K562 (cell line): ENCODE measurements around the gene LYSMD1. TPM values are rescaled to one million over a fixed set of nuclear protein-coding genes. Genes with fewer than 3 reads are reported as not detected.

ENCODE experiments used
- ADNP ChIP-seq: fragments of 200-800 bp; sonication (Bioruptor generic); IDR thresholded peaks from 2 replicates; pipeline ENCODE4 v1.6.1; 2016; ENCODE audit warnings: missing genetic modification characterization, missing compliant biosample characterization
- ARHGAP35 ChIP-seq: fragments of 450-650 bp; IDR thresholded peaks from 2 replicates; pipeline ENCODE4 v1.6.1; 2018; ENCODE audit not compliant: partially characterized antibody
- ARID3B ChIP-seq: fragments of 250-450 bp; sonication (Bioruptor Pico); IDR thresholded peaks from 2 replicates; pipeline ENCODE4 v1.4.0; 2020; ENCODE audit warnings: borderline replicate concordance
- CHAMP1 ChIP-seq: fragments of 450-650 bp; IDR thresholded peaks from 2 replicates; pipeline ENCODE4 v1.6.1; 2016; ENCODE audit warnings: mild to moderate bottlenecking
- DIDO1 ChIP-seq: fragments of 450-650 bp; IDR thresholded peaks from 2 replicates; pipeline ENCODE4 v1.6.1; 2016; ENCODE audit warnings: low read depth, missing biosample characterization, missing genetic modification characterization
- NFRKB ChIP-seq: fragments of 450-650 bp; IDR thresholded peaks from 2 replicates; pipeline ENCODE4 v1.6.1; 2016; ENCODE audit warnings: low read depth
- NFYB ChIP-seq: IDR thresholded peaks from 2 replicates; pipeline ENCODE4 v1.6.1; 2011; ENCODE audit warnings: mild to moderate bottlenecking, moderate library complexity; ENCODE audit not compliant: insufficient read length; ENCODE audit errors: extremely low read depth
- POLR2A ChIP-seq: fragments of 450-650 bp; conservative IDR thresholded peaks from 2 replicates; pipeline ENCODE4 v1.6.1; 2016
- PTRF ChIP-seq: fragments of 450-650 bp; IDR thresholded peaks from 2 replicates; pipeline ENCODE4 v1.6.1; 2016; ENCODE audit warnings: mild to moderate bottlenecking, missing genetic modification characterization, missing compliant biosample characterization
- SREBF2 ChIP-seq: sonication (generic); formaldehyde crosslinking; IDR thresholded peaks from 2 replicates; pipeline ENCODE4 v1.4.0; 2020; ENCODE audit warnings: mild to moderate bottlenecking, missing genetic modification reagents
- SRSF9 ChIP-seq: fragments of 200-400 bp; formaldehyde crosslinking; IDR thresholded peaks from 2 replicates; pipeline ENCODE4 v1.6.1; 2017; ENCODE audit warnings: low read depth, low read length, borderline replicate concordance
- TBL1XR1 ChIP-seq, 2 experiments: IDR thresholded peaks; 2 replicates each; pipeline ENCODE4 v1.6.1; 2012; ENCODE audit warnings: improper control_type of control experiment in 2 of 2, low read length in 2 of 2, mild to moderate bottlenecking in 1 of 2
- THAP7 ChIP-seq: fragments of 250-450 bp; sonication (Bioruptor Pico); IDR thresholded peaks from 2 replicates; pipeline ENCODE4 v1.5.0; 2021
- THRB ChIP-seq: fragments of 450-650 bp; formaldehyde crosslinking; conservative IDR thresholded peaks from 2 replicates; pipeline ENCODE4 v1.4.0; 2022; ENCODE audit warnings: mild to moderate bottlenecking, missing genetic modification characterization
- TRIM24 ChIP-seq, 2 experiments: fragments of 450-650 bp; IDR thresholded peaks; 2 replicates each; pipeline ENCODE4 v1.6.1; 2016
- TRIM25 ChIP-seq: fragments of 450-650 bp; IDR thresholded peaks from 2 replicates; pipeline ENCODE4 v1.7.0; 2016; ENCODE audit warnings: borderline replicate concordance
- ZFP30 ChIP-seq: fragments of 250-450 bp; sonication (Bioruptor Pico); IDR thresholded peaks from 2 replicates; pipeline ENCODE4 v1.8.0; 2022; ENCODE audit warnings: moderate library complexity, mild to moderate bottlenecking, inconsistent platforms, borderline replicate concordance
- ZNF23 ChIP-seq: fragments of 250-450 bp; sonication (Bioruptor Pico); IDR thresholded peaks from 2 replicates; pipeline ENCODE4 v1.4.0; 2020; ENCODE audit warnings: mild to moderate bottlenecking
- ZNF354B ChIP-seq: fragments of 250-450 bp; sonication (Bioruptor Pico); IDR thresholded peaks from 2 replicates; pipeline ENCODE4 v1.4.0; 2020
- ZNF586 ChIP-seq: fragments of 450-650 bp; formaldehyde crosslinking; conservative IDR thresholded peaks from 2 replicates; pipeline ENCODE4 v1.4.0; 2020; ENCODE audit warnings: mild to moderate bottlenecking, moderate library complexity
- ZNF695 ChIP-seq: fragments of 450-650 bp; formaldehyde crosslinking; IDR thresholded peaks from 2 replicates; pipeline ENCODE4 v1.4.0; 2020; ENCODE audit warnings: mild to moderate bottlenecking, moderate library complexity
- ZNF699 ChIP-seq: fragments of 250-450 bp; sonication (Bioruptor Pico); IDR thresholded peaks from 2 replicates; pipeline ENCODE4 v1.8.0; 2021; ENCODE audit warnings: mild to moderate bottlenecking, moderate library complexity; ENCODE audit not compliant: insufficient replicate concordance
- polyA plus RNA-seq, 8 experiments: library from polyadenylated mRNA; depleted of rRNA in 4 of 8; stranded (reverse) in 5 of 8; unstranded in 3 of 8; fragments of >200 nt; fragmentation: Nextera tagmentation in 2 of 8; fragmentation: Illumina TruSeq in 1 of 8; extraction: Ambion mirVana in 2 of 8; extraction: Trizol in 1 of 8; gene quantifications; 2 replicates each; pipeline versions ENCODE4 v1.2.1 to v1.2.3, GENCODE V29; 2011 to 2014; ENCODE audit warnings: inconsistent platforms in 1 of 8, missing spikeins in 1 of 8
- total RNA-seq, 7 experiments: library from RNA; depleted of rRNA in 6 of 7; stranded (reverse); fragments of >200 nt in 6 of 7; fragmentation: Illumina TruSeq in 2 of 7; extraction: Trizol in 2 of 7; gene quantifications; 2 replicates each; pipeline versions ENCODE4 v1.2.1 to v1.2.3, GENCODE V29; 2011 to 2021; ENCODE audit warnings: low replicate concordance in 1 of 7

The LYSMD1 gene
- total and polyA plus RNA-seq, 9 of the 15 experiments (the other 6 are each of a cell fraction or from before 2014, with no cell fraction given) = 2.2 to 9.4 (median 6.0) TPM

GRCh38 chr1:151189637-151190445, 24.1 kb upstream of the LYSMD1 start, which contains the start of gene VPS72 (continued):
- no peak for TF ChIP-seq SRSF9
- no peak for TF ChIP-seq TRIM24 (IDR thresholded peaks at IDR 0.05)
- TF ChIP-seq NFYB = no peak
- TF ChIP-seq ZNF699 = no peak
- no peak for TF ChIP-seq ZNF23
- no peak; the same call in 1 of the 2 replicates for TF ChIP-seq ZNF586 (CRISPR knock-in tag)
- TF ChIP-seq POLR2A = peak; percentile 91
- TF ChIP-seq THAP7 (CRISPR knock-in tag) = no peak
- TF ChIP-seq NFRKB = 0 out of 2 replicates have a peak, but pooled peaks have one; percentile 37
- TF ChIP-seq PTRF (tag) = no peak
- TF ChIP-seq ADNP = no peak
- TF ChIP-seq CHAMP1 = no peak
- peak in 1 of 2 experiments; percentile 52; a peak in 1 of 4 replicates for TF ChIP-seq TBL1XR1 (IDR thresholded peaks at IDR 0.05; ENCODE audit: low read length in 2 of 2)
- TF ChIP-seq DIDO1 = peak; percentile 79
- no peak for TF ChIP-seq ZFP30 (CRISPR knock-in tag)
- no peak for TF ChIP-seq ZNF695 (CRISPR knock-in tag)
- no peak for TF ChIP-seq ARHGAP35
- TF ChIP-seq ZNF354B (CRISPR knock-in tag) = no peak
- no peak for TF ChIP-seq ARID3B (CRISPR knock-in tag)
- no peak for TF ChIP-seq SREBF2 (CRISPR knock-in tag)
- TF ChIP-seq THRB (CRISPR knock-in tag) = no peak
- TF ChIP-seq TRIM25 = no peak
